ENCODE measurements around the gene DALRD3.

The DALRD3 gene

GRCh38 chr3:49027634-49028033 is 9.3 kb upstream of the DALRD3 start:
- 99% methylated on average over 9 of the region's 9 CpGs for WGBS
- H3K27me3 ChIP-seq (ENCODE audit: control insufficient read depth in 1 of 2, insufficient read depth in 1 of 2, low read length in 2 of 2) = no peaks in the 10 kb centered on the region
- H3K4me1 ChIP-seq (ENCODE audit: control insufficient read depth, insufficient read depth, low read depth, low read length) = peaks cover 16% of the 10 kb centered on the region
- no peak for DNase-seq
- H3K36me3 ChIP-seq (ENCODE audit: control insufficient read depth in 1 of 2, insufficient read depth in 2 of 2, low read depth in 1 of 2, low read length in 2 of 2) = peaks cover 85 to 88% of the 10 kb centered on the region in 2 experiments
- no peak overlapping the region for H3K4ac ChIP-seq (ENCODE audit: low read depth in 1 of 2, low read length in 2 of 2)
- no peak overlapping the region for H3K23ac ChIP-seq (ENCODE audit: low read length in 2 of 2)
- H4K8ac ChIP-seq (ENCODE audit: low read length) = peak overlapping the region; percentile 28
- H2BK120ac ChIP-seq (ENCODE audit: low read depth, low read length) = no peak overlapping the region
- H3K4me2 ChIP-seq (ENCODE audit: low read length, poor library complexity, severe bottlenecking) = no peak overlapping the region
- H3K18ac ChIP-seq (ENCODE audit: low read depth in 1 of 2, low read length in 2 of 2) = no peak overlapping the region
- H2BK15ac ChIP-seq (ENCODE audit: low read depth, poor library complexity, severe bottlenecking) = no peak overlapping the region
- H3K27ac ChIP-seq (ENCODE audit: low read length, poor library complexity, severe bottlenecking) = no peak overlapping the region
- H2AFZ ChIP-seq (ENCODE audit: low read depth, low read length) = no peak overlapping the region
- peak overlapping the region; percentile 95 for H3K9ac ChIP-seq (ENCODE audit: low read length)
- H4K91ac ChIP-seq (ENCODE audit: low read length) = no peak overlapping the region
- H2BK12ac ChIP-seq (ENCODE audit: low read length in 2 of 2) = no peak overlapping the region
- no peaks in the 10 kb centered on the region for H3K9me3 ChIP-seq (ENCODE audit: control insufficient read depth, low read length)
- no peak overlapping the region for H2AK5ac ChIP-seq (ENCODE audit: low read length, severe bottlenecking)
- H3K79me1 ChIP-seq (replicated peaks; ENCODE audit: low read length, poor library complexity, severe bottlenecking) = peaks cover 37% of the 10 kb centered on the region
- peak overlapping the region in 1 of 2 experiments; percentile 92 for H3K4me3 ChIP-seq (ENCODE audit: insufficient read depth in 1 of 2, low read depth in 1 of 2, low read length in 2 of 2)
- no peak overlapping the region for H3K14ac ChIP-seq (ENCODE audit: low read length in 2 of 2)
- no peak overlapping the region for H2BK5ac ChIP-seq (ENCODE audit: low read depth, low read length, poor library complexity, severe bottlenecking)

GRCh38 chr3:49026536-49026935 is 8.2 kb upstream of the DALRD3 start:
- no peak overlapping the region for H3K18ac ChIP-seq (ENCODE audit: low read depth in 1 of 2, low read length in 2 of 2)
- no peak for DNase-seq

GRCh38 chr3:49025793-49026520 is 7.6 kb upstream of the DALRD3 start:
- Histone ChIP-seq H2BK15ac (ENCODE audit: low read depth, poor library complexity, severe bottlenecking) (no peak overlapping the region), H3K36me3 (ENCODE audit: control insufficient read depth in 1 of 2, insufficient read depth in 2 of 2, low read depth in 1 of 2, low read length in 2 of 2) (peaks cover 69 to 75% of the 10 kb centered on the region in 2 experiments), H3K27me3 (ENCODE audit: control insufficient read depth in 1 of 2, insufficient read depth in 1 of 2, low read length in 2 of 2) (no peaks in the 10 kb centered on the region), H3K79me1 (replicated peaks; ENCODE audit: low read length, poor library complexity, severe bottlenecking) (peaks cover 30% of the 10 kb centered on the region), H3K9me3 (ENCODE audit: control insufficient read depth, low read length) (no peaks in the 10 kb centered on the region), H3K4me3 (ENCODE audit: insufficient read depth in 1 of 2, low read depth in 1 of 2, low read length in 2 of 2) (no peak overlapping the region), H2BK120ac (ENCODE audit: low read depth, low read length) (no peak overlapping the region), H3K23ac (ENCODE audit: low read length in 2 of 2) (no peak overlapping the region), H3K9ac (ENCODE audit: low read length) (peak overlapping the region; percentile 3), H3K4me1 (ENCODE audit: control insufficient read depth, insufficient read depth, low read depth, low read length) (peaks cover 17% of the 10 kb centered on the region), H3K27ac (ENCODE audit: low read length, poor library complexity, severe bottlenecking) (no peak overlapping the region), H2BK5ac (ENCODE audit: low read depth, low read length, poor library complexity, severe bottlenecking) (no peak overlapping the region), H2BK12ac (ENCODE audit: low read length in 2 of 2) (no peak overlapping the region), H3K18ac (ENCODE audit: low read depth in 1 of 2, low read length in 2 of 2) (no peak overlapping the region), H2AFZ (ENCODE audit: low read depth, low read length) (no peak overlapping the region), H4K8ac (ENCODE audit: low read length) (peak overlapping the region; percentile 56), H2AK5ac (ENCODE audit: low read length, severe bottlenecking) (no peak overlapping the region), H3K14ac (ENCODE audit: low read length in 2 of 2) (no peak overlapping the region), H3K4me2 (ENCODE audit: low read length, poor library complexity, severe bottlenecking) (no peak overlapping the region), H3K4ac (ENCODE audit: low read depth in 1 of 2, low read length in 2 of 2) (no peak overlapping the region), H4K91ac (ENCODE audit: low read length) (no peak overlapping the region)
- 97% methylated on average over 8 of the region's 8 CpGs for WGBS
- DNase-seq = no peak

More at GRCh38 chr3:49026536-49026935, 8.2 kb upstream of the DALRD3 start:
- peak overlapping the region; percentile 3 for H3K9ac ChIP-seq (ENCODE audit: low read length)
- H4K8ac ChIP-seq (ENCODE audit: low read length) = no peak overlapping the region
- H3K14ac ChIP-seq (ENCODE audit: low read length in 2 of 2) = no peak overlapping the region
- peaks cover 17% of the 10 kb centered on the region for H3K4me1 ChIP-seq (ENCODE audit: control insufficient read depth, insufficient read depth, low read depth, low read length)
- WGBS = 100% methylated on average over 3 of the region's 3 CpGs
- H2BK12ac ChIP-seq (ENCODE audit: low read length in 2 of 2) = no peak overlapping the region
- no peak overlapping the region for H2BK5ac ChIP-seq (ENCODE audit: low read depth, low read length, poor library complexity, severe bottlenecking)
- no peak overlapping the region for H2AFZ ChIP-seq (ENCODE audit: low read depth, low read length)
- no peak overlapping the region for H3K23ac ChIP-seq (ENCODE audit: low read length in 2 of 2)
- H4K91ac ChIP-seq (ENCODE audit: low read length) = no peak overlapping the region
- H3K36me3 ChIP-seq (ENCODE audit: control insufficient read depth in 1 of 2, insufficient read depth in 2 of 2, low read depth in 1 of 2, low read length in 2 of 2) = peaks cover 74 to 77% of the 10 kb centered on the region in 2 experiments
- no peak overlapping the region for H3K4me2 ChIP-seq (ENCODE audit: low read length, poor library complexity, severe bottlenecking)
- no peak overlapping the region for H2BK15ac ChIP-seq (ENCODE audit: low read depth, poor library complexity, severe bottlenecking)
- H3K9me3 ChIP-seq (ENCODE audit: control insufficient read depth, low read length) = no peaks in the 10 kb centered on the region
- no peak overlapping the region for H2AK5ac ChIP-seq (ENCODE audit: low read length, severe bottlenecking)
- no peaks in the 10 kb centered on the region for H3K27me3 ChIP-seq (ENCODE audit: control insufficient read depth in 1 of 2, insufficient read depth in 1 of 2, low read length in 2 of 2)
- H2BK120ac ChIP-seq (ENCODE audit: low read depth, low read length) = no peak overlapping the region
- peaks cover 30% of the 10 kb centered on the region for H3K79me1 ChIP-seq (replicated peaks; ENCODE audit: low read length, poor library complexity, severe bottlenecking)
- H3K4me3 ChIP-seq (ENCODE audit: insufficient read depth in 1 of 2, low read depth in 1 of 2, low read length in 2 of 2) = no peak overlapping the region
- H3K4ac ChIP-seq (ENCODE audit: low read depth in 1 of 2, low read length in 2 of 2) = no peak overlapping the region
- no peak overlapping the region for H3K27ac ChIP-seq (ENCODE audit: low read length, poor library complexity, severe bottlenecking)

- H3K23ac ChIP-seq (ENCODE audit: low read length in 2 of 2) = peak overlapping the region in 1 of 2 experiments; percentile 9
- no peak overlapping the region for H3K4me3 ChIP-seq (ENCODE audit: insufficient read depth in 1 of 2, low read depth in 1 of 2, low read length in 2 of 2)
- no peak overlapping the region for H3K4ac ChIP-seq (ENCODE audit: low read depth in 1 of 2, low read length in 2 of 2)
- no peaks in the 10 kb centered on the region for H3K9me3 ChIP-seq (ENCODE audit: control insufficient read depth, low read length)
- peaks cover 21% of the 10 kb centered on the region for H3K4me1 ChIP-seq (ENCODE audit: control insufficient read depth, insufficient read depth, low read depth, low read length)
- H4K91ac ChIP-seq (ENCODE audit: low read length) = no peak overlapping the region
- no peak overlapping the region for H3K27ac ChIP-seq (ENCODE audit: low read length, poor library complexity, severe bottlenecking)
- H2AK5ac ChIP-seq (ENCODE audit: low read length, severe bottlenecking) = no peak overlapping the region
- H3K18ac ChIP-seq (ENCODE audit: low read depth in 1 of 2, low read length in 2 of 2) = no peak overlapping the region
- no peak overlapping the region for H3K14ac ChIP-seq (ENCODE audit: low read length in 2 of 2)
- no peak for DNase-seq
- H2AFZ ChIP-seq (ENCODE audit: low read depth, low read length) = no peak overlapping the region
- H3K9ac ChIP-seq (ENCODE audit: low read length) = peak overlapping the region; percentile 3
- no peaks in the 10 kb centered on the region for H3K27me3 ChIP-seq (ENCODE audit: control insufficient read depth in 1 of 2, insufficient read depth in 1 of 2, low read length in 2 of 2)
- no peak overlapping the region for H2BK15ac ChIP-seq (ENCODE audit: low read depth, poor library complexity, severe bottlenecking)
- no peak overlapping the region for H2BK120ac ChIP-seq (ENCODE audit: low read depth, low read length)
- peaks cover 28% of the 10 kb centered on the region for H3K79me1 ChIP-seq (replicated peaks; ENCODE audit: low read length, poor library complexity, severe bottlenecking)
- peaks cover 63 to 68% of the 10 kb centered on the region in 2 experiments for H3K36me3 ChIP-seq (ENCODE audit: control insufficient read depth in 1 of 2, insufficient read depth in 2 of 2, low read depth in 1 of 2, low read length in 2 of 2)
- whole genome bisulfite sequencing = 90% methylated on average over 13 of the region's 13 CpGs
- peak overlapping the region; percentile 56 for H4K8ac ChIP-seq (ENCODE audit: low read length)
- H3K4me2 ChIP-seq (ENCODE audit: low read length, poor library complexity, severe bottlenecking) = no peak overlapping the region
- H2BK5ac ChIP-seq (ENCODE audit: low read depth, low read length, poor library complexity, severe bottlenecking) = no peak overlapping the region
- H2BK12ac ChIP-seq (ENCODE audit: low read length in 2 of 2) = no peak overlapping the region
Observed at GRCh38 chr3:49025005-49025792, 6.8 kb upstream of the DALRD3 start.

Data from mesenchymal stem cell (in vitro differentiated cells and primary cell).